ENCODE measurements around the gene RFXAP.

RFXAP gene

GRCh38 chr13:36866232-36866631, 47.2 kb downstream of the RFXAP start:
- ChIA-PET CTCF (no interaction called here), POLR2A (ENCODE audit: low non-redundant PET) (no interaction called here)
- no peak for TF ChIP-seq CTCF (conservative IDR thresholded peaks at IDR 0.05; ENCODE audit: low read depth)

GRCh38 chr13:36870050-36870692, 51.1 kb downstream of the RFXAP start:
- DNase-seq (ENCODE audit: low spot score), result no peak
- TF ChIP-seq CTCF (conservative IDR thresholded peaks at IDR 0.05; ENCODE audit: low read depth), result no peak
- ChIA-PET POLR2A (ENCODE audit: low non-redundant PET) (no interaction called here), CTCF (interaction anchor here (0.5 to 0.6 kb wide), 2 partner anchors 14 to 238 kb away, joined by 4 read pairs; no protein-coding TSS in a partner anchor)
- no peak overlapping the region for H3K27ac ChIP-seq

More at GRCh38 chr13:36866232-36866631, 47.2 kb downstream of the RFXAP start:
- no peak overlapping the region for H3K27ac ChIP-seq
- no peak for DNase-seq (ENCODE audit: low spot score)

GRCh38 chr13:36872621-36873020, 53.6 kb downstream of the RFXAP start:
- TF ChIP-seq CTCF (conservative IDR thresholded peaks at IDR 0.05; ENCODE audit: low read depth), result no peak
- DNase-seq (ENCODE audit: low spot score), result no peak
- ChIA-PET CTCF (interaction anchor here (0.6 kb wide), 1 partner anchor 80 kb away, joined by 3 read pairs; no protein-coding TSS in a partner anchor), POLR2A (ENCODE audit: low non-redundant PET) (no interaction called here)
- no peak overlapping the region for H3K27ac ChIP-seq

- no peak overlapping the region for H3K27ac ChIP-seq
- no peak for TF ChIP-seq CTCF (conservative IDR thresholded peaks at IDR 0.05; ENCODE audit: low read depth)
- POLR2A ChIA-PET (ENCODE audit: low non-redundant PET), result no interaction called here
- DNase-seq (ENCODE audit: low spot score), result no peak
- CTCF ChIA-PET, result no interaction called here
These were observed 56.4 kb downstream of the RFXAP start for GRCh38 chr13:36875431-36875830.

- H3K27ac ChIP-seq, result no peak overlapping the region
- ChIA-PET POLR2A (ENCODE audit: low non-redundant PET) (no interaction called here), CTCF (no interaction called here)
- TF ChIP-seq CTCF (conservative IDR thresholded peaks at IDR 0.05; ENCODE audit: low read depth), result no peak
- no peak for DNase-seq (ENCODE audit: low spot score)
These were observed 56.9 kb downstream of the RFXAP start for GRCh38 chr13:36875961-36876360.

Data from RWPE1 (cell line).